Vagina (tissue), 2 donors: ENCODE measurements around the gene RPA3.

ENCODE experiments used
- CTCF ChIP-seq, 3 experiments: fragments of 450-650 bp in 2 of 3; fragments of 200-600 bp in 1 of 3; sonication (generic) in 1 of 3; IDR thresholded peaks; one replicate each; pipeline ENCODE4 v1.5.1; 2017 to 2019; ENCODE audit warnings: antibody characterized with exemption in 3 of 3, mild to moderate bottlenecking in 2 of 3, moderate library complexity in 2 of 3
- POLR2A ChIP-seq, 2 donors: fragments of 450-650 bp; IDR thresholded peaks; one replicate each; pipeline ENCODE4 v1.6.1; 2017; ENCODE audit warnings: antibody characterized with exemption in 2 of 2, mild to moderate bottlenecking in 2 of 2, moderate library complexity in 2 of 2
- POLR2AphosphoS5 ChIP-seq, 2 donors: sonication (generic); formaldehyde crosslinking; IDR thresholded peaks; one replicate each; pipeline ENCODE4 v1.9.0; 2017; ENCODE audit warnings: antibody characterized with exemption in 2 of 2, mild to moderate bottlenecking in 2 of 2, low read depth in 1 of 2; ENCODE audit not compliant: insufficient read depth in 1 of 2

- no peak for TF ChIP-seq CTCF (IDR thresholded peaks at IDR 0.05)
- no peak for TF ChIP-seq POLR2A (IDR thresholded peaks at IDR 0.05)
- no peak for TF ChIP-seq POLR2AphosphoS5 (IDR thresholded peaks at IDR 0.05; ENCODE audit: insufficient read depth in 1 of 2, low read depth in 1 of 2)
These were observed 19.5 kb downstream of the RPA3 start for GRCh38 chr7:7698930-7699329.
